Activated B cell treated with CpG ODN at 0.5 μM for 24 hours (primary cell): ENCODE results near the gene CCDC171. TPM values are rescaled to one million over a fixed set of nuclear protein-coding genes. Genes with fewer than 3 reads are reported as not detected.

Experiments used
- ATAC-seq: fragments of 200-7000 bp; cut with Tn5 transposase; one replicate; pipeline ENCODE4 v1.10.0; 2021; ENCODE audit warnings: low read depth, mild to moderate bottlenecking, moderate library complexity
- CTCF ChIA-PET: fragments of 350-600 bp; sonication (Branson Sonifier 250); formaldehyde crosslinking; loops from one replicate; lab custom pipeline; 2021; ENCODE audit warnings: antibody characterized with exemption; lab: Charles Lee
- POLR2A ChIA-PET: fragments of 350-600 bp; sonication (Branson Sonifier 250); formaldehyde crosslinking; loops from one replicate; lab custom pipeline; 2021; ENCODE audit warnings: antibody characterized with exemption; lab: Charles Lee
- DNase-seq: peaks from one replicate; pipeline ENCODE4 v3.0.0; 2022
- H3K27ac Mint-ChIP-seq: one replicate; pipeline ENCODE4 v1.8.0; 2020; ENCODE audit warnings: mixed read lengths
- H3K27me3 Mint-ChIP-seq: one replicate; pipeline ENCODE4 v1.8.0; 2021; ENCODE audit warnings: mixed read lengths
- H3K36me3 Mint-ChIP-seq: one replicate; pipeline ENCODE4 v1.8.0; 2021; ENCODE audit warnings: low read depth, mixed read lengths
- H3K4me1 Mint-ChIP-seq: one replicate; pipeline ENCODE4 v1.8.0; 2021; ENCODE audit warnings: mixed read lengths
- H3K4me3 Mint-ChIP-seq: one replicate; pipeline ENCODE4 v1.8.0; 2020; ENCODE audit warnings: mild to moderate bottlenecking, mixed read lengths
- H3K9me3 Mint-ChIP-seq: one replicate; pipeline ENCODE4 v1.8.0; 2020; ENCODE audit warnings: mixed read lengths
- intact Hi-C: fragments of 100-400 bp; cut with micrococcal nuclease; formaldehyde crosslinking; loops from one replicate; pipeline ENCODE4 v1.15.1; 2024
- total RNA-seq: library from RNA; stranded (reverse); gene quantifications from 2 replicates; pipeline ENCODE4 v1.2.3, GENCODE V29; 2022
- TF ChIP-seq, protein P1 (sequence below): fragments of 200-600 bp; IDR thresholded peaks from one replicate; pipeline ENCODE4 v1.8.0; 2022; ENCODE audit warnings: antibody characterized with exemption, mild to moderate bottlenecking

Gene CCDC171
- total RNA-seq, 1 donor from 2014 or later, result 3.6 TPM

DNA sequence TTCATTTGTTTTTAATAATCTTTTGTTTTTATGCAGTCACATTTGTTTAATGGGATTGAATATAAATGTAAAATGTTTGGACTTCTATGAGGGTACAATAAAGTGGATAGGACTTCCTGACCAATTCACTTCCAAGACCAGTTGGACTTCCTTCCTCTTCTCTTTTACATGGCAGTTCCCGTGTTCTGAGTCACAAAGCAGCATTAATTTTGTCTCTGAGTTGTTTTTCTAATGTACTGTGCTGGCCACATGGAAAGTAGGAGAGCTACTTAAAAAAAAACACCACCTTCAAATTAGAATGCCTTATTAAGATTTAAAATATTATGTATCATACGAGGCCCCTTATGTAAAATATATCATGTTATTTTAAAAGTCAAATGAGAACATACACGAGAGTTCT, 87.3 kb downstream of the CCDC171 start:
- H3K4me1 Mint-ChIP-seq, result no peaks in the 10 kb centered on the region
- CTCF ChIA-PET, result no interaction called here
- no peak for DNase-seq
- intact Hi-C loops, result no loop called here
- no peak overlapping the region for H3K4me3 Mint-ChIP-seq
- no peaks in the 10 kb centered on the region for H3K36me3 Mint-ChIP-seq
- POLR2A ChIA-PET, result no interaction called here
- no peak overlapping the region for H3K27ac Mint-ChIP-seq
- H3K27me3 Mint-ChIP-seq, result no peaks in the 10 kb centered on the region
- TF ChIP-seq, protein P1, sequence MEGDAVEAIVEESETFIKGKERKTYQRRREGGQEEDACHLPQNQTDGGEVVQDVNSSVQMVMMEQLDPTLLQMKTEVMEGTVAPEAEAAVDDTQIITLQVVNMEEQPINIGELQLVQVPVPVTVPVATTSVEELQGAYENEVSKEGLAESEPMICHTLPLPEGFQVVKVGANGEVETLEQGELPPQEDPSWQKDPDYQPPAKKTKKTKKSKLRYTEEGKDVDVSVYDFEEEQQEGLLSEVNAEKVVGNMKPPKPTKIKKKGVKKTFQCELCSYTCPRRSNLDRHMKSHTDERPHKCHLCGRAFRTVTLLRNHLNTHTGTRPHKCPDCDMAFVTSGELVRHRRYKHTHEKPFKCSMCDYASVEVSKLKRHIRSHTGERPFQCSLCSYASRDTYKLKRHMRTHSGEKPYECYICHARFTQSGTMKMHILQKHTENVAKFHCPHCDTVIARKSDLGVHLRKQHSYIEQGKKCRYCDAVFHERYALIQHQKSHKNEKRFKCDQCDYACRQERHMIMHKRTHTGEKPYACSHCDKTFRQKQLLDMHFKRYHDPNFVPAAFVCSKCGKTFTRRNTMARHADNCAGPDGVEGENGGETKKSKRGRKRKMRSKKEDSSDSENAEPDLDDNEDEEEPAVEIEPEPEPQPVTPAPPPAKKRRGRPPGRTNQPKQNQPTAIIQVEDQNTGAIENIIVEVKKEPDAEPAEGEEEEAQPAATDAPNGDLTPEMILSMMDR, result no peak
- no peak for ATAC-seq
- no peaks in the 10 kb centered on the region for H3K9me3 Mint-ChIP-seq

DNA sequence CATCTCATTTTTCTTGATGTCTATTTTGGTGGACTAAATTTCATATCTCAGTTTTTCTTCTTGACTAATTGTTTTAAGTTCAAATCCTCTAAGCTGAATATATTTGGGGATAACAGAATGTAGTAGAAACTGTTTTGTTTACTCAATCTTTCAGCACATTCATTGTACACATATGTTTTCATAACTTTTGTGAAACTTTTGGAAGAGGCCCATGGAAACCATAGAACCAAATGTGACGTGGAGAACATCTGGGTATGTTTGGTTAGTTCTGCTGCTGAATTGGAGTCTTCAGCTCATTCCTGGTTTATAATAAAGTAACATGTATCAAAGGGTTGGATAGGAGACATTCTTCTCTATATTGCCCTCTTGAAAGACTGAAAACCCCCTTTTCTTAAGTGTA, 88.4 kb downstream of the CCDC171 start:
- no peak for ATAC-seq
- POLR2A ChIA-PET, result no interaction called here

DNA sequence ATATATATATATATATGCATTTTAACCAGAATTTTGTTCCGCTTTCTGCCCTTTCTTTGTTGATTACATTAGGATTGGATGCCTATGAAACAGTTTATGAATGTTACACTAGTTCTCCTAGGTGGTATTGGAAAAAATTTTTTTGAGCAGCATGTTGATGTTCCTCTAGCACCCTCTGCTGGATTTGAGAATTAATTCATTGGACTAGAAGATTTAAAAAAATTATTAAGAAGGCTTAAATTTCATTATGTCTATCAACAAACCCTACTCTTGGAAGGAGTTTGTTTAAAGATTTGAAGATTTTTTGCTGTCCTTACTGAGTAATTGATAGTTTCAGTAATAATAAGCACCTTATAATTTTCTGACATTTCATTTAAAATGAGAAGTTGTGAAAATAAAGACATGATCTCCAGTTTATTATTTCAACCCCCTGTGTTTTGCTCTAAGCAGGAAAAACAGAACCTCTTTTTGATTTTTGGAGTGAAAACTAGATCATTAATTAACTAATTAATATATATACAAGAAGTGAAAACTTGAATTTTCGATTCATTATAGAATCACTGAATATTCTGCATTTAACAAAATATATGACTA, 89.6 kb downstream of the CCDC171 start:
- Mint-ChIP-seq H3K36me3 (no peaks in the 10 kb centered on the region), H3K27ac (no peak overlapping the region), H3K27me3 (no peaks in the 10 kb centered on the region), H3K9me3 (peaks cover 5% of the 10 kb centered on the region), H3K4me1 (no peaks in the 10 kb centered on the region), H3K4me3 (no peak overlapping the region)
- ChIA-PET CTCF (interaction anchor here (0.7 kb wide), 1 partner anchor 364 kb away, joined by 3 read pairs; no protein-coding TSS in a partner anchor), POLR2A (no interaction called here)
- ATAC-seq (no peak), DNase-seq (no peak)
- TF ChIP-seq, protein P1, result no peak
- intact Hi-C loops, result loop anchor here (1.0 kb wide), 1 partner anchor 431 kb away; no protein-coding TSS in a partner anchor

More for the DNA sequence above, 88.4 kb downstream of the CCDC171 start:
- TF ChIP-seq, protein P1, result no peak
- no peaks in the 10 kb centered on the region for H3K4me1 Mint-ChIP-seq
- H3K4me3 Mint-ChIP-seq, result no peak overlapping the region
- H3K9me3 Mint-ChIP-seq, result no peaks in the 10 kb centered on the region
- CTCF ChIA-PET, result interaction anchor here (1.1 kb wide), 1 partner anchor 11 kb away, joined by 3 read pairs; no protein-coding TSS in a partner anchor
- DNase-seq, result no peak
- no peaks in the 10 kb centered on the region for H3K27me3 Mint-ChIP-seq
- no peaks in the 10 kb centered on the region for H3K36me3 Mint-ChIP-seq
- H3K27ac Mint-ChIP-seq, result no peak overlapping the region
- intact Hi-C loops, result no loop called here

DNA sequence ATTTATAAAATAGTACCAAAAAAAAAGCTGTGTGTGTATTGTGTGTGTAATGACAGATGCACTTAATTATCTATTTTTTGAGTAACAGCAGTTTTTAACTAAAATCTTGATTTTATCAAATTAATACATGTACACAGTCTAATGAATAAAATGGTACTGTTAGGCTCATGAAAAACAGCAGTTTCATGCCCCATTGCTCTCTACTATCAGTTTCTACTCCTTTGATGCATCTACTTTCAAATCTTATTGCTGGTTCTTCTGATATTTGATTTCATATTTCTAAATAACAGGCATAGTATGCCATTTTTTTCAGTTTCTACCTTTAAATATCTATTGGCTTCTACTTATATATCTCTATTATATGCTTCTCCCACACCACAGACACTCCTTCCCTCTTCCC, 117.4 kb downstream of the CCDC171 start:
- ChIA-PET CTCF (no interaction called here), POLR2A (no interaction called here)
- H3K9me3 Mint-ChIP-seq, result peaks cover 7% of the 10 kb centered on the region
- H3K27me3 Mint-ChIP-seq, result no peaks in the 10 kb centered on the region
- H3K4me3 Mint-ChIP-seq, result no peak overlapping the region
- H3K4me1 Mint-ChIP-seq, result no peaks in the 10 kb centered on the region
- peaks cover 8% of the 10 kb centered on the region for H3K36me3 Mint-ChIP-seq
- ATAC-seq (no peak), DNase-seq (no peak)
- no peak overlapping the region for H3K27ac Mint-ChIP-seq
- TF ChIP-seq, protein P1, result no peak
- intact Hi-C loops, result no loop called here

DNA sequence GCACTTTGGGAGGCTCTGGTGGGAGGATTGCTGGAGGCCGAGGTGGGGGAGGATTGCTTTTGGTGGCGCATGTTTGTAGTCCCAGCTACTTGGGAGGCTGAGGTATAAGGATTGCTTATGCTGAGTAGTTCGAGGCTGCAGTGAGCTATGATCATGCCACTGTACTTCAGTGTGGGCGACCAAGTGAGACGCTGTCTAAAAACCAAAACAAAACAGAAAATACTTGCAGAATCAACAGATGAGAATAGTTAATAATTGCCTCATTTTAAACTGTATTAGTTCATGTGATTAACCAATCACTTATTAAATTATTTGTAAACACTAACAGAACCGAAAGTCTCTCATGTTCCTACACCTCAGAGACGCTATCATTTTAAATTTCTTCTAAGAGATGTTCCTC, 118.1 kb downstream of the CCDC171 start:
- ATAC-seq (no peak), DNase-seq (no peak)
- no peak overlapping the region for H3K27ac Mint-ChIP-seq
- H3K4me3 Mint-ChIP-seq, result no peak overlapping the region
- intact Hi-C loops, result no loop called here
- TF ChIP-seq, protein P1, result no peak
- H3K9me3 Mint-ChIP-seq, result peaks cover 7% of the 10 kb centered on the region
- no peaks in the 10 kb centered on the region for H3K27me3 Mint-ChIP-seq
- CTCF ChIA-PET, result no interaction called here
- H3K4me1 Mint-ChIP-seq, result no peaks in the 10 kb centered on the region
- POLR2A ChIA-PET, result no interaction called here
- peaks cover 8% of the 10 kb centered on the region for H3K36me3 Mint-ChIP-seq
